ENCODE measurements around the gene ILF3. TPM values are rescaled to one million over a fixed set of nuclear protein-coding genes. Genes with fewer than 3 reads are reported as not detected.

ILF3 gene
- total RNA-seq, 1 donor from 2014 or later, result 69.4 TPM

- Histone ChIP-seq H3K4me3 (ENCODE audit: low read length in 3 of 3) (no peak overlapping the region), H3K27ac (ENCODE audit: low read depth, low read length) (no peak overlapping the region), H3K9me3 (ENCODE audit: control insufficient read depth in 3 of 3, low read length in 3 of 3) (no peaks in the 10 kb centered on the region), H3K4me1 (ENCODE audit: control insufficient read depth in 3 of 3, insufficient read depth in 3 of 3, low read length in 3 of 3) (peaks cover 19 to 24% (median 20%) of the 10 kb centered on the region in 3 donors), H3K36me3 (ENCODE audit: control insufficient read depth in 3 of 3, insufficient read depth in 3 of 3, low read length in 3 of 3) (peaks cover 0 to 6% (median 0%) of the 10 kb centered on the region in 3 donors), H3K27me3 (ENCODE audit: control insufficient read depth in 3 of 3, insufficient read depth in 3 of 3, low read length in 3 of 3) (no peaks in the 10 kb centered on the region), H3K9ac (ENCODE audit: low read depth in 1 of 3, low read length in 3 of 3) (no peak overlapping the region)
Observed at GRCh38 chr19:10740798-10741197, 86.7 kb downstream of the ILF3 start.

Small RNAs within 50 kb of the gene (small RNA-seq; reads per million reads assigned to genes)
- gene MIR638, result not detected

Other genes with a start within 250 kb of the ILF3 start
- gene PDE4A, start 233.8 kb upstream of the ILF3 start, total RNA-seq, result 1.0 TPM
- gene KEAP1, start 151.0 kb upstream of the ILF3 start, total RNA-seq, result 60.0 TPM
- gene S1PR5, start 136.9 kb upstream of the ILF3 start, total RNA-seq, result 1.6 TPM
- gene ATG4D, start 110.4 kb upstream of the ILF3 start, total RNA-seq, result 20.4 TPM
- gene KRI1, start 88.3 kb upstream of the ILF3 start, total RNA-seq, result 5.2 TPM
- gene CDKN2D, start 85.4 kb upstream of the ILF3 start, total RNA-seq, result 16.7 TPM
- gene AP1M2, start 67.0 kb upstream of the ILF3 start, total RNA-seq, result 3.1 TPM
- 41.2 TPM for gene SLC44A2, start 28.8 kb upstream of the ILF3 start, total RNA-seq
- gene QTRT1, start 47.1 kb downstream of the ILF3 start, total RNA-seq, result 27.7 TPM
- gene DNM2, start 63.7 kb downstream of the ILF3 start, total RNA-seq, result 54.8 TPM
- gene TMED1, start 181.9 kb downstream of the ILF3 start, total RNA-seq, result 39.7 TPM
- gene C19orf38, start 194.1 kb downstream of the ILF3 start, total RNA-seq, result 4.2 TPM
- 19.8 TPM for gene CARM1, start 217.2 kb downstream of the ILF3 start, total RNA-seq

Data from skeletal muscle tissue (tissue), 5 donors.